HepG2 (cell line): ENCODE measurements around the gene KIN. TPM values are rescaled to one million over a fixed set of nuclear protein-coding genes. Genes with fewer than 3 reads are reported as not detected.

Experiments used
- ADNP ChIP-seq: sonication (generic); formaldehyde crosslinking; IDR thresholded peaks from 2 replicates; pipeline ENCODE4 v1.4.0; 2020; ENCODE audit warnings: missing genetic modification reagents
- ARNT ChIP-seq: fragments of 450-650 bp; IDR thresholded peaks from 2 replicates; pipeline ENCODE4 v1.6.1; 2017
- CEBPG ChIP-seq: IDR thresholded peaks from 2 replicates; pipeline ENCODE4 v1.6.1; 2016
- CENPT ChIP-seq: sonication (generic); formaldehyde crosslinking; IDR thresholded peaks from 2 replicates; pipeline ENCODE4 v1.8.0; 2022; ENCODE audit warnings: low read depth, mild to moderate bottlenecking, moderate library complexity, missing genetic modification reagents
- ESRRA ChIP-seq: sonication (generic); formaldehyde crosslinking; IDR thresholded peaks from 2 replicates; pipeline ENCODE4 v1.5.1; 2020; ENCODE audit warnings: mild to moderate bottlenecking, low read depth, missing genetic modification reagents
- FOXA1 ChIP-seq, 2 experiments: fragments of 450-650 bp in 1 of 2; sonication (generic) in 1 of 2; formaldehyde crosslinking in 1 of 2; IDR thresholded peaks; 2 replicates each; pipeline versions ENCODE4 v1.4.0 to v1.6.1; 2016 to 2020; ENCODE audit warnings: missing genetic modification reagents in 1 of 2
- GTF3A ChIP-seq: sonication (generic); formaldehyde crosslinking; conservative IDR thresholded peaks from 2 replicates; pipeline ENCODE4 v1.4.0; 2020; ENCODE audit warnings: mild to moderate bottlenecking, missing genetic modification reagents
- HOXA7 ChIP-seq: sonication (generic); formaldehyde crosslinking; IDR thresholded peaks from 2 replicates; pipeline ENCODE4 v1.8.1; 2022; ENCODE audit warnings: mild to moderate bottlenecking, missing genetic modification reagents, moderate library complexity
- LCORL ChIP-seq, 2 experiments: fragments of 450-650 bp in 1 of 2; sonication (generic) in 1 of 2; formaldehyde crosslinking in 1 of 2; IDR thresholded peaks; 2 replicates each; pipeline versions ENCODE4 v1.5.0 to v1.6.1; 2017 to 2020; ENCODE audit warnings: antibody characterized with exemption in 1 of 2, missing genetic modification reagents in 1 of 2
- MAFF ChIP-seq: IDR thresholded peaks from 2 replicates; pipeline ENCODE4 v1.6.1; 2011; ENCODE audit warnings: low read depth, low read length, improper control_type of control experiment
- MEF2D ChIP-seq: sonication (generic); formaldehyde crosslinking; IDR thresholded peaks from 2 replicates; pipeline ENCODE4 v1.5.1; 2020; ENCODE audit warnings: mild to moderate bottlenecking, missing genetic modification reagents
- MYNN ChIP-seq: sonication (generic); formaldehyde crosslinking; IDR thresholded peaks from 2 replicates; pipeline ENCODE4 v1.4.0; 2020; ENCODE audit warnings: mild to moderate bottlenecking, low read depth, missing genetic modification reagents
- ONECUT2 ChIP-seq: sonication (generic); formaldehyde crosslinking; IDR thresholded peaks from 2 replicates; pipeline ENCODE4 v1.4.0; 2020; ENCODE audit warnings: missing genetic modification reagents
- PHF21A ChIP-seq: sonication (generic); formaldehyde crosslinking; IDR thresholded peaks from 2 replicates; pipeline ENCODE4 v1.5.0; 2020; ENCODE audit warnings: mild to moderate bottlenecking, missing genetic modification reagents
- POLR2AphosphoS2 ChIP-seq: IDR thresholded peaks from 2 replicates; pipeline ENCODE4 v1.6.1; 2011; ENCODE audit warnings: low read depth, low read length, improper control_type of control experiment
- RXRA ChIP-seq: sonication (generic); formaldehyde crosslinking; IDR thresholded peaks from 2 replicates; pipeline ENCODE4 v1.5.1; 2020; ENCODE audit warnings: missing genetic modification reagents
- SALL2 ChIP-seq: sonication (generic); formaldehyde crosslinking; IDR thresholded peaks from 2 replicates; pipeline ENCODE4 v1.8.1; 2023; ENCODE audit warnings: mild to moderate bottlenecking, missing genetic modification reagents, inconsistent platforms
- SIX4 ChIP-seq: sonication (generic); formaldehyde crosslinking; IDR thresholded peaks from 2 replicates; pipeline ENCODE4 v1.4.0; 2020; ENCODE audit warnings: missing genetic modification reagents
- SMARCC2 ChIP-seq: fragments of 450-650 bp; IDR thresholded peaks from 2 replicates; pipeline ENCODE4 v1.6.1; 2017; ENCODE audit warnings: antibody characterized with exemption, mild to moderate bottlenecking
- TRIM24 ChIP-seq: sonication (generic); formaldehyde crosslinking; IDR thresholded peaks from 2 replicates; pipeline ENCODE4 v1.8.0; 2022; ENCODE audit warnings: mild to moderate bottlenecking, missing genetic modification reagents
- YEATS2 ChIP-seq: sonication (generic); formaldehyde crosslinking; IDR thresholded peaks from 2 replicates; pipeline ENCODE4 v1.4.0; 2020; ENCODE audit warnings: missing genetic modification reagents, borderline replicate concordance
- YY1 ChIP-seq: IDR thresholded peaks from 2 replicates; pipeline ENCODE4 v1.6.1; 2011; ENCODE audit warnings: low read length, low read depth, moderate library complexity, mild to moderate bottlenecking; ENCODE audit not compliant: insufficient read depth, insufficient replicate concordance
- ZBTB7A ChIP-seq: sonication (generic); formaldehyde crosslinking; IDR thresholded peaks from 2 replicates; pipeline ENCODE4 v1.8.0; 2022; ENCODE audit warnings: mild to moderate bottlenecking, missing genetic modification reagents
- ZNF234 ChIP-seq: sonication (generic); formaldehyde crosslinking; conservative IDR thresholded peaks from 2 replicates; pipeline ENCODE4 v1.5.1; 2020; ENCODE audit warnings: mild to moderate bottlenecking, missing genetic modification reagents
- ZNF235 ChIP-seq: sonication (generic); formaldehyde crosslinking; IDR thresholded peaks from 2 replicates; pipeline ENCODE4 v1.8.1; 2023; ENCODE audit warnings: mild to moderate bottlenecking, missing genetic modification reagents, borderline replicate concordance
- ZNF354B ChIP-seq: sonication (generic); formaldehyde crosslinking; IDR thresholded peaks from 2 replicates; pipeline ENCODE4 v1.8.0; 2022; ENCODE audit warnings: mild to moderate bottlenecking, missing genetic modification reagents
- ZNF44 ChIP-seq: sonication (generic); formaldehyde crosslinking; IDR thresholded peaks from 2 replicates; pipeline ENCODE4 v1.5.1; 2020; ENCODE audit warnings: mild to moderate bottlenecking, missing genetic modification reagents
- ZNF446 ChIP-seq: sonication (generic); formaldehyde crosslinking; IDR thresholded peaks from 2 replicates; pipeline ENCODE4 v1.5.0; 2020; ENCODE audit warnings: mild to moderate bottlenecking, missing genetic modification reagents
- ZNF501 ChIP-seq: sonication (generic); formaldehyde crosslinking; IDR thresholded peaks from 2 replicates; pipeline ENCODE4 v1.5.1; 2020; ENCODE audit warnings: mild to moderate bottlenecking, moderate library complexity, missing genetic modification reagents
- ZNF549 ChIP-seq: sonication (generic); formaldehyde crosslinking; IDR thresholded peaks from 2 replicates; pipeline ENCODE4 v1.5.0; 2020; ENCODE audit warnings: missing genetic modification reagents
- ZNF775 ChIP-seq: sonication (generic); formaldehyde crosslinking; IDR thresholded peaks from 2 replicates; pipeline ENCODE4 v1.4.0; 2020; ENCODE audit warnings: missing genetic modification reagents, mild to moderate bottlenecking, moderate library complexity, borderline replicate concordance
- ZSCAN20 ChIP-seq: sonication (generic); formaldehyde crosslinking; IDR thresholded peaks from 2 replicates; pipeline ENCODE4 v1.4.0; 2020; ENCODE audit warnings: missing genetic modification reagents, mild to moderate bottlenecking, borderline replicate concordance
- polyA plus RNA-seq, 8 experiments: library from polyadenylated mRNA; depleted of rRNA in 3 of 8; stranded (reverse) in 7 of 8; unstranded in 1 of 8; fragments of >200 nt; fragmentation: Illumina TruSeq in 4 of 8; extraction: Trizol in 4 of 8; gene quantifications; 2 replicates each; pipeline versions ENCODE4 v1.2.1 to v1.2.3, GENCODE V29; 2011 to 2016; ENCODE audit warnings: low read depth in 4 of 8, missing spikeins in 1 of 8, mixed read lengths in 1 of 8; ENCODE audit not compliant: insufficient read depth in 1 of 8
- total RNA-seq, 5 experiments: library from RNA; depleted of rRNA; stranded (reverse); fragments of >200 nt; fragmentation: Illumina TruSeq; extraction: Trizol; gene quantifications; 2 replicates each; pipeline ENCODE4 v1.2.3, GENCODE V29; 2016; ENCODE audit warnings: low read depth in 1 of 5
- TF ChIP-seq, protein P1 (sequence below): sonication (generic); formaldehyde crosslinking; IDR thresholded peaks from 2 replicates; pipeline ENCODE4 v1.4.0; 2020; ENCODE audit warnings: mild to moderate bottlenecking, low read depth, missing genetic modification reagents
- TF ChIP-seq, protein P2 (sequence below): sonication (generic); formaldehyde crosslinking; IDR thresholded peaks from 2 replicates; pipeline ENCODE4 v1.9.0; 2022; ENCODE audit warnings: missing genetic modification reagents, mild to moderate bottlenecking, borderline replicate concordance

The KIN gene
- total and polyA plus RNA-seq, 2 of the 13 experiments (the other 11 are each of a cell fraction or from before 2014, with no cell fraction given): 4.9 to 23.2 TPM

DNA sequence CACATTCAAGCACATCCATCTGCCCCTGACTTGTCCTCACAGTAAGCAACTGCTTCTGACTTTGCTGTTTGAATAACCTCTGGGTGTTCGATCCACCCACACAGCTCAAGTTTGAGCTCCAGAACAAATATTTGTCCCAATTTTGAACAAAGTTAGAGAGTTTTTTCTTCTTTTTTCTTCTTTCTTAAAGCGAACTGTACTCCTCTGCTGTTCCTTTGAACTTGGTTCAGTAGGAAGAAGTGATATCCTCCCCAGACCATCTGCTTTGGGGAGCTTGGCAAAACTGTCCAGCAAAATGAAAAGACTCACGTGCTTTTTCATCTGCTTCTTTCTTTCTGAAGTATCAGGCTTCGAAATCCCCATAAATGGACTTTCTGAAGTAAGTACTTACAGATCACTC is 84.7 kb downstream of the KIN start, which contains the start of gene ITIH2 (continued):
- TF ChIP-seq ZNF501 (CRISPR knock-in tag) (no peak), MEF2D (CRISPR knock-in tag) (0 out of 2 replicates have a peak, but pooled peaks have one; percentile 62), LCORL (IDR thresholded peaks at IDR 0.05) (no peak), LCORL (CRISPR knock-in tag; IDR thresholded peaks at IDR 0.05) (no peak), FOXA1 (IDR thresholded peaks at IDR 0.05) (no peak), FOXA1 (CRISPR knock-in tag; IDR thresholded peaks at IDR 0.05) (peak; percentile 53; the same call in 1 of the 2 replicates), ZNF549 (CRISPR knock-in tag) (no peak), ZNF775 (CRISPR knock-in tag) (no peak), ARNT (no peak), TRIM24 (CRISPR knock-in tag) (no peak), ZNF235 (CRISPR knock-in tag) (no peak), ZNF234 (CRISPR knock-in tag) (no peak), CEBPG (CRISPR knock-in tag) (peak; percentile 60), ZNF446 (CRISPR knock-in tag) (no peak), SMARCC2 (no peak), RXRA (no peak; the same call in 1 of the 2 replicates), MAFF (no peak), ONECUT2 (CRISPR knock-in tag) (peak; percentile 85), ZSCAN20 (CRISPR knock-in tag) (no peak), ZNF354B (CRISPR knock-in tag) (no peak), ZBTB7A (CRISPR knock-in tag) (no peak), YY1 (no peak), SALL2 (no peak), GTF3A (no peak), HOXA7 (CRISPR knock-in tag) (no peak), SIX4 (peak; percentile 59; the same call in 1 of the 2 replicates), PHF21A (CRISPR knock-in tag) (no peak), ADNP (CRISPR knock-in tag) (no peak), YEATS2 (no peak), ESRRA (CRISPR knock-in tag) (peak; percentile 53; the same call in 1 of the 2 replicates), ZNF44 (no peak), POLR2AphosphoS2 (no peak), CENPT (CRISPR knock-in tag) (no peak), MYNN (no peak)
- TF ChIP-seq, protein P1, sequence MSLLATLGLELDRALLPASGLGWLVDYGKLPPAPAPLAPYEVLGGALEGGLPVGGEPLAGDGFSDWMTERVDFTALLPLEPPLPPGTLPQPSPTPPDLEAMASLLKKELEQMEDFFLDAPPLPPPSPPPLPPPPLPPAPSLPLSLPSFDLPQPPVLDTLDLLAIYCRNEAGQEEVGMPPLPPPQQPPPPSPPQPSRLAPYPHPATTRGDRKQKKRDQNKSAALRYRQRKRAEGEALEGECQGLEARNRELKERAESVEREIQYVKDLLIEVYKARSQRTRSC (CRISPR knock-in tag): no peak
- TF ChIP-seq, protein P2, sequence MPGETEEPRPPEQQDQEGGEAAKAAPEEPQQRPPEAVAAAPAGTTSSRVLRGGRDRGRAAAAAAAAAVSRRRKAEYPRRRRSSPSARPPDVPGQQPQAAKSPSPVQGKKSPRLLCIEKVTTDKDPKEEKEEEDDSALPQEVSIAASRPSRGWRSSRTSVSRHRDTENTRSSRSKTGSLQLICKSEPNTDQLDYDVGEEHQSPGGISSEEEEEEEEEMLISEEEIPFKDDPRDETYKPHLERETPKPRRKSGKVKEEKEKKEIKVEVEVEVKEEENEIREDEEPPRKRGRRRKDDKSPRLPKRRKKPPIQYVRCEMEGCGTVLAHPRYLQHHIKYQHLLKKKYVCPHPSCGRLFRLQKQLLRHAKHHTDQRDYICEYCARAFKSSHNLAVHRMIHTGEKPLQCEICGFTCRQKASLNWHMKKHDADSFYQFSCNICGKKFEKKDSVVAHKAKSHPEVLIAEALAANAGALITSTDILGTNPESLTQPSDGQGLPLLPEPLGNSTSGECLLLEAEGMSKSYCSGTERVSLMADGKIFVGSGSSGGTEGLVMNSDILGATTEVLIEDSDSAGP (CRISPR knock-in tag): no peak; the same call in 1 of the 2 replicates
